NOMO-1 treated with DMSO at 0.1 percent for 48 hours (cell line): ENCODE results near the gene IQGAP2.
"Not testable (repeated sequence)": the region's sequence is repeated elsewhere in the genome, so short reads cannot be mapped to it uniquely, and the experiment has no call there.

ENCODE experiments used
- DNase-seq: peaks from one replicate; lab custom pipeline; 2025; ENCODE audit not compliant: unreplicated experiment; lab: John Stamatoyannopoulos, UW

The IQGAP2 gene

GRCh38 chr5:76529464-76530344 lies 126.6 kb downstream of the IQGAP2 start:
- DNase-seq: no peak

GRCh38 chr5:76532052-76532451 lies 129.0 kb downstream of the IQGAP2 start:
- no peak for DNase-seq

- no peak for DNase-seq
Observed at GRCh38 chr5:76532973-76533372, 129.9 kb downstream of the IQGAP2 start.

- no peak for DNase-seq
Observed at GRCh38 chr5:76535577-76535976, 132.5 kb downstream of the IQGAP2 start.

- DNase-seq: no peak
Observed at GRCh38 chr5:76537073-76537543, 134.0 kb downstream of the IQGAP2 start.

GRCh38 chr5:76542241-76542640 lies 139.2 kb downstream of the IQGAP2 start:
- DNase-seq: no peak

GRCh38 chr5:76542887-76543690 lies 140.0 kb downstream of the IQGAP2 start:
- no peak for DNase-seq

GRCh38 chr5:76544268-76544926 lies 141.3 kb downstream of the IQGAP2 start:
- peak; percentile 2 for DNase-seq

GRCh38 chr5:76545184-76545583 lies 142.1 kb downstream of the IQGAP2 start:
- DNase-seq: no peak

- no peak for DNase-seq
Observed at GRCh38 chr5:76546497-76547102, 143.5 kb downstream of the IQGAP2 start.

- peak; percentile 70 for DNase-seq
Observed at GRCh38 chr5:76547242-76547890, 144.3 kb downstream of the IQGAP2 start.

GRCh38 chr5:76547891-76548524 lies 144.9 kb downstream of the IQGAP2 start:
- DNase-seq: no peak

- DNase-seq: no peak
Observed at GRCh38 chr5:76548525-76549229, 145.6 kb downstream of the IQGAP2 start.

- DNase-seq: not testable (repeated sequence)
Observed at GRCh38 chr5:76550881-76551280, 147.8 kb downstream of the IQGAP2 start.

- no peak for DNase-seq
Observed at GRCh38 chr5:76552546-76552945, 149.5 kb downstream of the IQGAP2 start.

- DNase-seq: no peak
Observed at GRCh38 chr5:76553251-76553650, 150.2 kb downstream of the IQGAP2 start.

GRCh38 chr5:76555114-76555513 lies 152.0 kb downstream of the IQGAP2 start:
- DNase-seq: no peak

- DNase-seq: no peak
Observed at GRCh38 chr5:76555717-76556116, 152.6 kb downstream of the IQGAP2 start.

GRCh38 chr5:76556511-76557221 lies 153.6 kb downstream of the IQGAP2 start:
- no peak for DNase-seq
